ENCODE results near the gene ZNF419. TPM values are rescaled to one million over a fixed set of nuclear protein-coding genes. Genes with fewer than 3 reads are reported as not detected.
"Not testable (repeated sequence)": the region's sequence is repeated elsewhere in the genome, so short reads cannot be mapped to it uniquely, and the experiment has no call there.

Gene ZNF419
- total RNA-seq, 2 experiments from 2014 or later, result 9.8 to 12.0 TPM

GRCh38 chr19:57499332-57499679, 11.8 kb downstream of the ZNF419 start:
- Mint-ChIP-seq H3K4me1 (peaks cover 16% of the 10 kb centered on the region), H3K27ac (peak overlapping the region; percentile 70), H3K4me3 (peak overlapping the region; percentile 79), H3K36me3 (ENCODE audit: low read depth) (peaks cover 63% of the 10 kb centered on the region), H3K9me3 (peaks cover 59% of the 10 kb centered on the region)
- not testable (repeated sequence) for DNase-seq, H3K27me3 Mint-ChIP-seq
- ChIA-PET POLR2A (interaction anchor here (0.6 to 1.0 kb wide), 7 partner anchors 16 to 503 kb away, joined by 3 to 5 read pairs (median 3); partner anchors contain the start of genes ZNF416, ZNF550, ZNF551 and ZNF586), CTCF (interaction anchor here (1.0 kb wide), 1 partner anchor 14 kb away, joined by 3 read pairs; no protein-coding TSS in a partner anchor)

GRCh38 chr19:57499680-57500395, 12.3 kb downstream of the ZNF419 start, which contains the start of gene ZNF773:
Gene ZNF773, plus strand, starts transcription at chr19:57499938. Its CDS starts 143 bp downstream, at chr19:57500081.
- Mint-ChIP-seq H3K9me3 (peaks cover 55% of the 10 kb centered on the region), H3K4me3 (peak within 1 kb of the TSS; percentile 79), H3K4me1 (peaks cover 16% of the 10 kb centered on the region), H3K27ac (peak within 1 kb of the TSS; percentile 70), H3K36me3 (ENCODE audit: low read depth) (peaks cover 61% of the 10 kb centered on the region)
- not testable (repeated sequence) for H3K27me3 Mint-ChIP-seq
- ChIA-PET POLR2A (interaction anchor here (0.6 to 1.0 kb wide), 7 partner anchors 16 to 502 kb away, joined by 3 to 5 read pairs (median 3); partner anchors contain the start of genes ZNF416, ZNF550, ZNF551 and ZNF586), CTCF (interaction anchor here (1.0 kb wide), 1 partner anchor 15 kb away, joined by 3 read pairs; no protein-coding TSS in a partner anchor)
- peak; percentile 97 for DNase-seq

DNA sequence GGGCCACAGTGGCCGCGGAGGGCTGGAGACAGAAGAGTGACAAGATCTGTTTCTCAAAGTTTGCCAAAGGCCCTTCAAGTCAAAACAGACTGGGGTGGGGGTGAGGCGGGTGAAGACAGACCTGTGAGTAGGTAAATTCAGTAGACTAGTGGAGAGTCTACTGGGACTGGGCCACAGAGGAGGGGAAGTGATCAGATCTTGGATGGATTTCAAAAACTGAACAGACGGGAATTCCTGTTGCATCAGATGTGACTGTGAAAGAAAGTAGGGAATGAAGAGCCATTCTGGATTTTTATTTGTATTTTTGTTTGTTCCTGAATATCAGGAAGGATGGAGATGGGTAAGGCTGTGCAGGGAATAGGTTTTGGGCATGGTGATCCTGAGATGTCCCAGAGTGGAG, 12.8 kb downstream of the ZNF419 start:
- H3K9me3 Mint-ChIP-seq, result peaks cover 55% of the 10 kb centered on the region

DNA sequence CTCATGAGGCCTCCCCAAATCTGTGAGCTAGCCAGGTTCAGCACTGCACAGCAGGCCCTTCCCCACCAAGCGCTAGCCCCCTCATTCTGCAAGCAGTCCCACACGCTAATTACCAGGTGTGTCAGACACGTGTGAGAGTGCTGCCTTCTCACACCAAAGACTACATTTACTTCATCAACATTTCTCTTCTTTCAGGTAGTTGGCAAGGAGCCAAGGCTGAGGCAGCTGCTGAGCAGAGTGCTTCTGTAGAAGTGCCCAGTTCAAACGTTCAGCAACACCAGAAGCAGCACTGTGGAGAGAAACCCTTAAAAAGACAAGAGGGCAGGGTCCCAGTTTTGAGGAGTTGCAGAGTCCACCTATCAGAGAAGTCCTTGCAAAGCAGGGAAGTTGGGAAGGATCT, 18.6 kb downstream of the ZNF419 start:
- peaks cover 81% of the 10 kb centered on the region for H3K36me3 Mint-ChIP-seq (ENCODE audit: low read depth)
- peaks cover 2% of the 10 kb centered on the region for H3K4me1 Mint-ChIP-seq
- no peaks in the 10 kb centered on the region for H3K27me3 Mint-ChIP-seq
- no peak overlapping the region for H3K4me3 Mint-ChIP-seq
- H3K27ac Mint-ChIP-seq, result no peak overlapping the region
- POLR2A ChIA-PET, result no interaction called here
- no peak for DNase-seq
- CTCF ChIA-PET, result no interaction called here
- peaks cover 58% of the 10 kb centered on the region for H3K9me3 Mint-ChIP-seq

More for the DNA sequence above, 12.8 kb downstream of the ZNF419 start:
- not testable (repeated sequence) for DNase-seq, H3K27me3 Mint-ChIP-seq
- POLR2A ChIA-PET, result interaction anchor here (0.9 to 1.0 kb wide), 3 partner anchors 181 to 502 kb away, joined by 3 to 5 read pairs (median 4); partner anchors contain the start of genes ZNF551, ZNF586 and ZNF606
- Mint-ChIP-seq H3K4me3 (peak overlapping the region; percentile 79), H3K27ac (peak overlapping the region; percentile 70), H3K36me3 (ENCODE audit: low read depth) (peaks cover 64% of the 10 kb centered on the region), H3K4me1 (peaks cover 16% of the 10 kb centered on the region)
- CTCF ChIA-PET, result interaction anchor here (1.0 kb wide), 1 partner anchor 15 kb away, joined by 3 read pairs; no protein-coding TSS in a partner anchor

DNA sequence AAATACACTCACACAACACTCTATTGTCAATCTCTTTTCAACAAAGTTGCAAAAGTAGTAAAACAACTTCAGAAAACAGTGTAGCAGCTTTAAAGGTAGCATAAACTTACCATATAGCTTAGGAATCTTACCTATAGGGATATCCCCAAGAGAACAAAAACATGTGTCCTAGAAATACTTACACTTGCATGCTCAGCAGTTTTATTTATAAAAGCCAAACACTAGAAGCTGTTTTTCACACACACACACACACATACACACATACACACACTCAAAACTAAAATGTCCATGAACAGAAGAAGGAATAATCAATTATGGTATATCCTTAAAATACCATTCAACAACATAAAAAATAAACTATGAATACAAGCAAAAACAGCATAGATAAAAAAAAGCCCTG, 23.9 kb downstream of the ZNF419 start:
- H3K27ac Mint-ChIP-seq, result no peak overlapping the region
- POLR2A ChIA-PET, result no interaction called here
- no peaks in the 10 kb centered on the region for H3K4me1 Mint-ChIP-seq
- CTCF ChIA-PET, result no interaction called here
- no peak overlapping the region for H3K4me3 Mint-ChIP-seq
- H3K9me3 Mint-ChIP-seq, result peaks cover 66% of the 10 kb centered on the region
- DNase-seq, result no peak
- H3K36me3 Mint-ChIP-seq (ENCODE audit: low read depth), result peaks cover 71% of the 10 kb centered on the region
- no peaks in the 10 kb centered on the region for H3K27me3 Mint-ChIP-seq

- Mint-ChIP-seq H3K27ac (no peak overlapping the region), H3K27me3 (no peaks in the 10 kb centered on the region), H3K4me1 (no peaks in the 10 kb centered on the region), H3K9me3 (peaks cover 68% of the 10 kb centered on the region), H3K36me3 (ENCODE audit: low read depth) (peaks cover 61% of the 10 kb centered on the region), H3K4me3 (no peak overlapping the region)
- no peak for DNase-seq
- ChIA-PET POLR2A (no interaction called here), CTCF (no interaction called here)
These were observed 25.3 kb downstream of the ZNF419 start for GRCh38 chr19:57512845-57513244.

DNA sequence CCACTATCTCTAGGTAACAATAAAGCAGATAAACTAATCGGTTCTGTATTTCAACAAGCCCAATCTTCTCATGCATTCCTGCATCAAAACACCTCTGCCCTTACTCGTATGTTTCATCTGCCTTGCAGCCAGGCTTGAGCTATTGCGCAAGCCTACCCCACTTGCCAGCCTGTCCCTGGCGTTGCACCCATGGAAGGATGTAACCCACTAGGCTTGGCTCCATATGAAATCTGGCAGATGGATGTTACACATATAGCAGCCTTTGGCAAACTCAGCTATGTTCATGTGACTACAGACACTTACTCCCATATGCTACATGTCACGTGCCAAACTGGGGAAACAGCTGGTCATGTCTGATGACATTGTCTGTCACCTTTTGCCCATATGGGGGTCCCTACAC, 27.7 kb downstream of the ZNF419 start:
- H3K9me3 Mint-ChIP-seq, result peaks cover 60% of the 10 kb centered on the region
- H3K4me3 Mint-ChIP-seq, result no peak overlapping the region
- POLR2A ChIA-PET, result interaction anchor here (0.7 kb wide), 1 partner anchor 16 kb away, joined by 3 read pairs; the partner anchor contains the start of gene ZNF773
- H3K27me3 Mint-ChIP-seq, result no peaks in the 10 kb centered on the region
- DNase-seq, result no peak
- CTCF ChIA-PET, result no interaction called here
- H3K27ac Mint-ChIP-seq, result no peak overlapping the region
- no peaks in the 10 kb centered on the region for H3K4me1 Mint-ChIP-seq
- H3K36me3 Mint-ChIP-seq (ENCODE audit: low read depth), result peaks cover 46% of the 10 kb centered on the region

GRCh38 chr19:57518021-57518420, 30.5 kb downstream of the ZNF419 start:
- CTCF ChIA-PET, H3K4me3 Mint-ChIP-seq: not testable (repeated sequence)
- H3K9me3 Mint-ChIP-seq, result peaks cover 56% of the 10 kb centered on the region

GRCh38 chr19:57527136-57527881, 39.8 kb downstream of the ZNF419 start, which contains the start of gene ZNF549:
Gene ZNF549, plus strand, starts transcription at chr19:57527356. Its CDS starts 218 bp downstream, at chr19:57527574.
- DNase-seq, result peak; percentile 91
- H3K9me3 Mint-ChIP-seq, result peaks cover 54% of the 10 kb centered on the region
- ChIA-PET CTCF (no interaction called here), POLR2A (interaction anchor here (0.9 kb wide), 1 partner anchor 293 kb away, joined by 3 read pairs; no protein-coding TSS in a partner anchor)
- peak within 1 kb of the TSS; percentile 81 for H3K4me3 Mint-ChIP-seq
- H3K27me3 Mint-ChIP-seq, result no peaks in the 10 kb centered on the region
- peaks cover 46% of the 10 kb centered on the region for H3K36me3 Mint-ChIP-seq (ENCODE audit: low read depth)
- peaks cover 20% of the 10 kb centered on the region for H3K4me1 Mint-ChIP-seq
- peak within 1 kb of the TSS; percentile 73 for H3K27ac Mint-ChIP-seq

More at GRCh38 chr19:57518021-57518420, 30.5 kb downstream of the ZNF419 start:
- peaks cover 35% of the 10 kb centered on the region for H3K36me3 Mint-ChIP-seq (ENCODE audit: low read depth)
- POLR2A ChIA-PET, H3K27ac Mint-ChIP-seq, H3K27me3 Mint-ChIP-seq, H3K4me1 Mint-ChIP-seq, DNase-seq: not testable (repeated sequence)

- H3K4me3 Mint-ChIP-seq, result no peak overlapping the region
- ChIA-PET POLR2A (no interaction called here), CTCF (no interaction called here)
- peaks cover 79% of the 10 kb centered on the region for H3K9me3 Mint-ChIP-seq
- H3K36me3 Mint-ChIP-seq (ENCODE audit: low read depth), result peaks cover 91% of the 10 kb centered on the region
- no peak for DNase-seq
- no peaks in the 10 kb centered on the region for H3K4me1 Mint-ChIP-seq
- H3K27ac Mint-ChIP-seq, result no peak overlapping the region
- no peaks in the 10 kb centered on the region for H3K27me3 Mint-ChIP-seq
These were observed 50.5 kb downstream of the ZNF419 start for GRCh38 chr19:57537953-57538547.

All from activated CD4-positive, alpha-beta memory T cell treated with anti-CD3 and anti-CD28 coated beads, Interleukin-2, amount 10 ng/mL, durations not matched to agents 7 days and 5 days (primary cell).